HG03521 (cell line): Measurements from ENCODE around the gene DSG2.
"Not testable (repeated sequence)": the region's sequence is repeated elsewhere in the genome, so short reads cannot be mapped to it uniquely, and the experiment has no call there.

ENCODE experiments used
- ATAC-seq: cut with Tn5 transposase; IDR thresholded peaks from one replicate; pipeline ENCODE4 v1.9.1; 2021; ENCODE audit warnings: mild to moderate bottlenecking, moderate library complexity; ENCODE audit not compliant: unreplicated experiment

Gene DSG2

DNA sequence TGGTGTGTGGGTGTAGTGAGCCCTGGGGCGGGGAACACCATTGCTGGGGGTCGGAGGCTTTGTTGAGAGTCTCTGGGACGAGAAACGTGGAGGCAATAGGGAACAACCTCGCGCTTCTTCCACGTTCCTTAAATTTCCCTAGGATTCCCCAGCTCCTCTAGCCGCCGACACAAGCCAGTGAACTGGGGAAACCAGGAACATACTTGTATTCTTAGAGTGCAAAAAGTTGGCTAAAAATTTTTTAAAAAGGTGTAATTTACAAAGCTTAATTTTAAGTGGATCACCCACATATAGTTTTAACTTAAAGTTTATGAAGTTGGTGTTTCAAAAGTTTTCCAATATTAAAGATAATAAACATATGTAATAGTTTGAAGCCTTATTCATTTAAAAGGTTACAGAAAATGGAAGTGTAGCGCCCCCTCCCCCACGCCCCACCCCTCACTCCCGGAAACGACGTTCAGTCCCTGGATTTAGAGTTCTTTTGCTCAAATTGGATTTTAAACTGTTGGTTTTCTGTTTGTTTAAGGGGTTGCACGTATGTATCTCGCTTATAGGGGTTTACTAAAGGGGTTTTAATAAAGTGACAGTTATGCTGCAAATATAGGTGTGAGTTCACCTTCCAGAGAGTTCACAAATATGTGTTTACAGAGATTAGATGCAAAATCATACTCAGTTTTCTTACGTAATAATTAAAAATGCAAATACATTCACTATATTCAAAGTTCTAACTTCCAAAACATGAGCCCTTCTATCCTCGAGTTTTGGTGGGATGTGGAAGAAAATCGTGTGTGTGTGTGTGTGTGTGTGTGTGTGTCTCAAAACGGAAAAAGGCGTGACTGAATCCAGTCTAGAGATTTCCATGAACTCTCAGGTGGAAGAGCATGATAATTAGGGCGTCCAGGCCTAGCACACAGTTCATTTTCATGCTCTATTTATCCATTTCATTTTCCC is 872 bp downstream of the DSG2 start:
- peak; percentile 18 for ATAC-seq

DNA sequence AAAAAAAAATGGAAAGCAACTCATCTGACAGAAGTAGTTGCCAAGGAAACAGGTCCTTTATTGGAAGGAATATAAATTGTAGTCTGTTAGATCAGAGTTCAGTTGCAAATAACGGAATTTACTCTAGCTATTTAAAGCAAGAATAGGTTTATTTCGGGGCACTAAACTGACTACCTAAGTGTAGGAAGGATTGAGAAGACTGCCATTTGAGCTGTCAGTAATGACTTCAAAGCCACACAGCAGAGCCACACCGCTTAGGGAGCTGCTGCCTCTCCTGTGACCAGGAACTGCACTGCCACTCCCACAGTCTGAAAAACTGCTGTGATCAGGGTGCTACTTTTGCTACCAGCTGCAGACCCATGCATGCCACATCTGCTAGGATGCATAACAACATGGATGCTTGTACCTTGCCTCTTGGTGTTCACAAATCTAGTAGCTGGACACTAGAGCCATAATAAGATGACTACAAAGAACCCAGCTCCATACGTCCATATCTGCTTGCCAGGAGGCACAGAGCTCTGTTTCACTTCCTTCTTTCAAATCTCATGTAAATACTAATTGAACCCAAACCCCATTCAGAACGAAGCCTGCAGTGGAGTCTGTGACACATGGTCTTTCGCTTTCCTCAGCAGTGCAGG is 2.2 kb downstream of the DSG2 start:
- peak; percentile 65 for ATAC-seq

DNA sequence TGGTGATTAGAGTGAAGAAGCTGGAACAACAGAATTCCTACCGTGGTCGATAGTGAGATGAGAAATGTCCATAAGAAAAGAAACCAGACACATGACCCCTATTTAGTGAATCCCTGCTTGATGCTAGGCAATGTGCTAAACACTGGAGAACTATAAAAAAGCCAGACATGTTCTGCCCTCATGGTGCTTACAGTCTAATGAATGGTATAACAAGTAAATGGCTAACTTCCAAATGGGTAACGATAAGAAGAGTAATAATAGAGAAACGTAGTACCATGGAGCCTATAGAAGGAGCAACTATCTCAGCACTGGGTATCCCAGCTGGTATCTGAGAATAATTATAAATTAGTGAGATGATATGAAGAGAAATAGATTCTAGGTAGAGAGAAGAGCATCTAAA is 5.0 kb downstream of the DSG2 start:
- no peak for ATAC-seq

DNA sequence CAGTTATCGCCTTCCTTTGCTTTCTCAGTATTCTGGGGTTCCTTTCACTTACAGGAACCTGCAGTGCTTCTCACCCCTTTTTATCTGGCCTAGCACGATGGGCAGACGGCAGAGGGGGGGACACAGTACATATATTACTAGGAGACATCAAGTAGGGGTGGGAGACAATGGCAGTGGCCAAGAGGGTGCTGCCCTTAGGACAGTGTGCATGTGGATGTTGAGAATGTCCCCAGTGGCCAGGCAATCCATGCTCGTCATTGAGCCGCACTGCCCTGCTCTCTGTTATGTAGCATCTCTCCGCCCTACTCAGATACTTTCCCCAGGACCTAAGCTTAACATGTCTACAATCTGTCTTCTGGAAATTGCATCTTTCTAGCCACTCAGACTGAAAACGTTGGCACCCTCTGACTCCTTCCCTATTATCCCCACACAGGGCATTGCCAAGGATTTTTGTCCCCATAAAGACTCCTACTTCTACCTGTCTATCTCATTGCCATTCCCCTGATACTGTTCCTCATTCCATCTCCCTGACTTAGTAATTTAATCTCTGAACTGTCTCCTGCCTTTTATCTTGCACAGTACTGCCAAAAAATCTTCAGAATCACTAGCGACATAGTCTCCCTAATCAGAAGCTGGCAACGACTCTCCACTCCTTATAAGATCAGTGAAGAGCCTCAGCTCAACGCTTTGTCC is 6.6 kb downstream of the DSG2 start:
- ATAC-seq = no peak

DNA sequence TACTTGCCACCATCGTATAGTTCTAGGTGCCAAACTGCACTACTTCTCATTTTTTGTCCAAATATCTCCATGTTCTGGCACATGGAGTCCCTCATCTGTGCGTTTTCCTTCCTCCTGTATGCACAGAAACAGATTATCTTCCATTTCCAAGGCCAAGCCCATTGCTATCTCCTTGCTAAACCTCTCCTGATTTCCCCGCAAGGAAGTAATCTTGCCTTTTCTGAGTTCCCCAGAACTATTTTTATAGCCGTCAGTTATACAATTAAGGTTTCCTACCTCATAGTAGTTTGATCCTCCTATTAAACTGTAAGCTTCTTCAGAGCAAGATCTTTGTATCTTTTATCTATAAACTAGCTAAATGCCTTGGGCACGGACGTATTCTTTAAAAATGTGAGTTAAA is 7.2 kb downstream of the DSG2 start:
- no peak for ATAC-seq

DNA sequence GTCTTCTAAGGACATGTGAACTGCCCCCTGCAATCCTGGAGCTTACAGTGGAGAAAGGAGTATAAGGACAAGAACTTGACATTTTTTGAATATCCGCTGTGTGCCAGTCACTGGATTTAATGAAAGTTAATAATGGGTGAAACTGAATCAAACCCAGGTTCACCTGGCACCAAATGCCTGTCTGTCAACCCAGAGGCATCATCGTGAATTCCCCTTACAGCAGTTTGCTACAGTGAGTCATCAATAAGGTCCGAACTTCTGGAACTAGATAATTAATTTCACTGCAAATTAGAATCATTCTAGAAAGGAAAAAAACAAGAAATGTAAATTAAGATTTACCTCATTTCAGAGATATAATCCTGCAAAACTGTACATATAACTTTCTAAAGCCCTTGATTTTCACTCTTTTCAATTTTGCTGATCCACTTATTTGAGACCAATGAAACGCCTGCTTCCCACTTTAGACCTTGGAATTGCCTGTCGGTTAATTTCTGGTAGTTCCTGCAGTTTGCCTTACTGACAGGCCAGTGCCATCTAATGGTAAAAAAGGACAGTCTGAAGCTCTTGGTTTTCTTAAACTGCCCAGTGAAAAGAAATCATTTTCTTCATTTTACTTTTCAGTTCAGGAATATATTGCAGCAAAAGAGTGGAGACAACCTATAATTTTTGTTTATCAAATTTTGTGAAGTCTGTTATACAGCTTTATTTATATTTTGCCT is 8.2 kb downstream of the DSG2 start:
- no peak for ATAC-seq

DNA sequence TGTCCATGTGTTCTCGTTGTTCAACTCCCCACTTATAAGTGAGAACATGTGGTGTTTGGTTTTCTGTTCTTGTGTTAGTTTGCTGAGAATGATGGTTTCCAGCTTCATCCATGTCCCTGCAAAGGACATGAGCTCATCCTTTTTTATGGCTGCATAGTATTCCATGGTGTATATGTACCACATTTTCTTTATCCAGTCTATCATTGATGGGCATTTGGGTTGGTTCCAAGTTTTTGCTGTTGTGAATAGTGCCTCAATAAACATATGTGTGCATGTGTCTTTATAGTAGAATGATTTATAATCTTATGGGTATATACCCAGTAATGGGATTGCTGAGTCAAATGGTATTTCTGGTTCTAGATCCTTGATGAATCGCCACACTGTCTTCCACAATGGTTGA is 9.1 kb downstream of the DSG2 start:
- not testable (repeated sequence) for ATAC-seq

DNA sequence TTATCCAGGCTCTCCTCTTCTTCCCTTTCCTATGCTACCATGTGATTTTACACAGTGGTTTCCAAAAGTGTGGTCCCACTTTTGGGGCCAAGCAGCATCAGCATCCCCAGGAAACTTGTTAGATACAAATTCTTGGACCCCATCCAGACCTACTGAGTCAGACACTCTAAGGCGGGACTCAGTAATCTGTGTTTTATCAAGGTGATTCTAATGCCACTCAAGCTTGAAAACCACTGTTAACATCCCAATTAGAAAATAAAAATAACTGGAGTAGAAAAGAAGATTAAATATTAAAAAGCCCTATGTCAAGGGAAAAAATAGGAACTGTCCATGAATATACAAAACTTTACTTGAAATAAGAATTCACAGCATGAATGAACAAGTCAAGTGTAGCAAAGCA is 10.8 kb downstream of the DSG2 start:
- ATAC-seq = no peak

DNA sequence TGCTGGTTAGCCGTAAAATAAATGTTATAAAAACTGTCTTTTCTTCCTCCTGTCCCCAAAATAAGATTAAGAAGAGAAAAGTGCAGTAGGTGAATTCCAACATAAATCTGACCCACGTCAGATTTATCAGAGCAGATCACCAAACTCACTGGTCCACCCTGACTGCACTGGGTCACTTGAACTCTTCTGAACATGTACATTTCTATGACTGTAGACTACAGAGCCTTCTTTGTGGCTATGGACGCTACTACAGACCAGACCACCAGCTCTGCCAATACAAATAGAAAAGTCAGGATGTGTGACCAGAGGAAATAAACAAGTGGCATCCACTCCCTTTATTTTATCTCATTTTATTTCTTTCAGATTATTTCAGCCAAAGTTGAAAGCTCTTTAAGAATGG is 11.6 kb downstream of the DSG2 start:
- no peak for ATAC-seq

DNA sequence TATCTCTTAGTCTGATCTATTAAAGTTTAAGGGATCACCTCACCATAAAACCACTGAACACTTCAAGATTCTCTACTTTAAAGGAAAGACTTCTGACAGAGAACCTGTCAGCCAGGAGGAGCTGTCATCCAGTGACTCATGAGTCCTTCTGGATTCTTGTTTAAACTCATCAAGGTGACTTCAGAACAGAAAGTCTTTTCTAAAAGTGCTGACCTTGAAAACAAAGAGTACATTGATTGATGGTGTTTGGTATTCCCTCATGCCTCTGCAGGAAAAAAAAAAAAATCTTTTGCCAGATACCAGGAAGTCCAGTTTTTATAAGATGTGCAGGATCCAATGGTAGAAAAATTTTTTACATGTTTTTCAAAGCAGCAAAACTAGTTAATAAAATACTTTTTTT is 12.3 kb downstream of the DSG2 start:
- no peak for ATAC-seq

DNA sequence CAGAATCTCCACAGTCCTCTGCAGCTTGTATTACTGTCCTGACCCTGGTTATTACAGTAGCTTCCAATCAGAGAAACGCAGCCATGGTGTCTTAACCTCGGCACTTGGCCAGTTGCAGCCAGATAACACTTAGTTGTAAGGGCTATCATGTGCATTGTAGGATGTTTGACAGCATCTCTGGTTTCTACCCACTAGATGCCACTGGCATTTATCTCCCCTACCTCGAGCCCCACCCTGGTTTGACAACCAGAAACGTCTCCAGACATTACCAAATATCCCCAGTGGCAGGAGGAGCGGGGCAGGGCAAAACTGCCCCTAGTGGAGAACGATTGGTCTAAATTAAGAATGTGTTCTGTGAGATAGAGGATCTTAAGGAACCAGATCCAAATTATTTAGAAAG is 13.1 kb downstream of the DSG2 start:
- ATAC-seq = no peak

DNA sequence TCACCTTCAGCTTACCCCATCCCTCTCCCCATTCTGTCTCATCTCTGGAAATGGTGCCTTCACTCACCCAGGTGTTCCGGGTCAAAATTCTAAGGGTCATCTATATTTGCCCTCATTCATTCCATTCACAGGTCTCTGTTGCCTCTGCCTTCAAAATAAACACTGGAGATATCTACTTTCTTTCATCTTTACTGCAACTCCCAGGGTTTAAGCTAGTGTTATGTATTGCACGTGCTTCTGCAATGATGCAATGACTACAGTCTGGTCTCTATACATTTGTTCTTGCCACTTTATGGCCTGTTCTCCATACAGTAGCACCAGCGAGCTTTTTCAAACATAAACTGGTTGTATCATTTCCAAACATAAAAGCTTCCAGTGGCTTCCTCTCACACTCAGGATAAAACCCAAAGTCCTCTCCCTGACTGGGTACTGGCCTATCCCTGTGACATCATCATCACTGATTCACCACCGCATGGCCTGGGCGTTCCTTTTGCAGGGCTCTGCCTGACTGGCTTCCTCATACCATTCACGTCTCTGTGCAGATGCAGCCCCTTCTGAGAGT is 14.3 kb downstream of the DSG2 start:
- no peak for ATAC-seq

DNA sequence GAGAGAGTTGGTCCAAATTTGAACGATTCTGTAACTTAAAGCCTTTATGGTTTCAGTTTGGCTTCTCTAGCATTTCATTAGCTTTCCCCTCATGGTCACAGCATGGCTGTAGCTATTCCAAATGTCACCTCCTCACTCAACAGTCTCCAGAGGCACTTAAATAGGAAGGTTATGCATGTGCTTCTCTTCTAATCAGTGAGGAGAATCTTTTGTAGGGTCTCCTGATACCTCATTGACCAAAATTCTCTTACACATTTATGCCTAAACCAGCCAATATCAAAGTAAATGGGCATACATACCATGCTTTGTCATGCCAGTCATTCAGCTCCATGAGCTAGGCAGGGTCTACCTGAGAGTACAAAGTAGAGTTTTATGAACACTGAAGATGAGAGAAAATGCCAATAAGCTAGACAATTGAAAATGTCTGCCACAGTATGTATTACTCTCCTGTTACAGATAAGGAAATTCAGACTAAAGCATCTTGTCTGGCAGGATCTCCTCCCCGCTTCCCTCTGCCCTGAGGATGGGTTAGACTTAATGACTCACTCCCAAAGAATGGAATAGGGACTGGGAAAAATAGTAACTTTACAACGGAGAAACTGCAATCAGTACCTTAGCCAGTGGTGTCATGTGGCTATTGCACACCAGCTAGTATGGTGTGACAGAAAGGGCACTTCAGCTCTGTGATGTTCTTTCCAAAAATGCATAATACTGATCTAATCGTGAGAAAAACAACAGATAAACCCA is 15.4 kb downstream of the DSG2 start:
- ATAC-seq = no peak

DNA sequence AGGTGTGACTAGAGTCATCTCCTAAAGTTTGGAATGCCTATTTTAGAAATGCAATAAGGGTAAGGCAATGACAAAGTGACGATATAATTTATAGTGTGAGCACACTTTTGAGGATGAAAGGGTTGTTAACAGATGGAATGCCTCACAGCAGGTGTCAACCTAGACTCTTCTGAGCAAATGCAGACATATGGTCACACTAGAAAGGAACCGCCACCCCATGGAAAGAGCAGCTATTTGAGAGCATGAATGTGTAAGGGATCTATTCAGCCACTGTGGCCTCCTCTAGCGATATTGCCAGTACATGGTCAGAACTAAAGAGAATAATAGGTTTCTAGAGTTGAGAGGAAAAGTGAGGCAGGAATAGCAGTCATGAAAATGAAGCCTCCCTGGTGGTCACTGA is 18.5 kb downstream of the DSG2 start:
- ATAC-seq = no peak

DNA sequence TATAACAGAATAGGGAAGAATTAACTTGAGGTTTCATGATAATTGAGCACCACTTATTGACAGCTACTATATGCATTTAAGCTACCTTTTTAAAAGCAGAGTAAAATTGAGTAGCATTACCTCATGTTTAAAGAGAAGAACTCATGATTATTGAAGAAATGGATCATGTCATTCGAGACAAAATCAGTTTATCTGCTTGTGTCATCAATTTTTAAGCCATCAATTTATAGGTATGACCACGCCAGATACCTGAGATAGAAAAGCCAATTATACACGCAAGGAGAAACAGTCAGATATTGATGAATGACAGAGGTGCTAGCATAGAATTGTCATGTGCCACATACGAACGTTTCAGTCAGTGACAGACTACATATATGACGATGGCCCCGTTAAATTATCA is 28.4 kb downstream of the DSG2 start:
- no peak for ATAC-seq

DNA sequence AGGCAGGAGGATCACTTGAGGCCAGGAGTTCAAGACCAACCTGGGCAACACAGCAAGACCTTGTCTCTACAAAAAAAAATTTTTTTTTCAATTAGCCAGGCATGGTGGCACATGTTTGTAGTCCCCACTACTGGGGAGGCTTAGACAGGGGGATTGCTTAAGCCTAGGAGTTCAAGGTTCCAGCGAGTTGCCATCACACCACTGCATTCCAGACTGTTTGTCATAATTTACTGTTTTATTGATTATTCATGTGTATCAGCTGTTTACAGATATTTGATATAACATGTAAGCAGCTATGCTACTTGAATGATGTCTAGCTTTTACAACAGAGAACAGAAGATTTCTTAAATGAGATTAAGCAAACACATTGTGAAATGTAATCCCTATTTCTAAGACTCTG is 35.3 kb downstream of the DSG2 start:
- ATAC-seq = no peak

DNA sequence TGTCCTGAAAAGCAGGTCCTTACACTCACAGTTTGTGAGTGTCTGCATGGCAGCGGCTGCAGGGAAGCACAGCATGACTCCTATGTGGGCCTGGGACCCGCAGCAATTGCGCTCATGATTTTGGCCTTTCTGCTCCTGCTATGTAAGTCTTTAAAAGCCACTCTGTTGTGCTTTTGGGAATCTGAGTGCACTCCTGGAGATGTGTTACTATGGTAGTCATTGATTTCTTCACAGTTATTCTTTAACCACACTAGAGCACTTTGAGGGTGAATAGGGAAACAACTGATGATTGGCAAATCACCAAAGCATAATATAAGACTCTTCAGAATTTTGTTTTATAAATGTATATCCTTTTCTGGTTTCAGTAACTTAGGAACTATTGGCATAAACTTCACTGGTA is 40.9 kb downstream of the DSG2 start:
- no peak for ATAC-seq

DNA sequence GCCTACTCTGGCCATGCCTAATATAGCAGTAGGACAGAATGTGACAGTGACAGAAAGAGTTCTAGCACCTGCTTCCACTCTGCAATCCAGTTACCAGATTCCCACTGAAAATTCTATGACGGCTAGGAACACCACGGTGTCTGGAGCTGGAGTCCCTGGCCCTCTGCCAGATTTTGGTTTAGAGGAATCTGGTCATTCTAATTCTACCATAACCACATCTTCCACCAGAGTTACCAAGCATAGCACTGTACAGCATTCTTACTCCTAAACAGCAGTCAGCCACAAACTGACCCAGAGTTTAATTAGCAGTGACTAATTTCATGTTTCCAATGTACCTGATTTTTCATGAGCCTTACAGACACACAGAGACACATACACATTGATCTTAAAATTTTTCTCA is 48.5 kb downstream of the DSG2 start:
- no peak for ATAC-seq

DNA sequence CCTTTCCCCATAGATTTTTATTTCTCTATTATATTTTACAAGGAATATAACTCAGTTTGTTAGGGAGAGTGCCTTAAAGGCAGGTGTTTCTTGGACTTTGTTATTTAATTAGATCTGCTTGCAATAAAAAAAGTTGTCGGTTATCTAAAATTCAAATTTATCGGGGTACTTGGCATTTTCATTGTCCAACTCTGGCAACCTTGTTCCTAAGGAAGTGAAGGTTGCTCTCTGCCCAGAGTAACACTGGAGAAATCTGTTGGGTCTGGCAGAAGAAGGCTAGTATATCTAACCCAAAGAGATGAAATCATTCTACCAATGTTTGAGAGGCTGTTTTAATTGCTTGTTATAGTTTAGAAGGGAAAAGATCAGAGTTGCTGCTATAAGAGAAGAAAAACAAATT is 50.9 kb downstream of the DSG2 start:
- ATAC-seq = no peak

DNA sequence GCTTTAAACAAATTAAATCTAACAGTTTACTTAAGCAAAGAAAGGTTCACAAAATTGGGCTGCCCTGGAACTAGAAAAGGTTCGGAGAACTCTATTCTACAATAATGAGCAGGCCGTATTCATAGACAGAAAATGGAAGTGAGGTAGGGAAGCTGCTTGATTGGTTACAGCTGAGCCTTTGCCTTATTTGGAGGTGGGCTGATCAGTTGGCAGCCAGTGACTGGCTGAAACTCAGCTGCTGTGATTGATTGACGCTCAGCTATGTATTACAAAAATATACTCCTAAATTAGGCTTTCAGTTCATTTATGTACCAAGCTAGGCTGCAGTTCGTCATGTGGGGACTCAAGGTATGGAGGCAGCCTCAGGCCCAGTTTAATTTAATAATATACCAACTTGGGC is 51.4 kb downstream of the DSG2 start:
- no peak for ATAC-seq
